Naive thymus-derived CD4-positive, alpha-beta T cell (primary cell): ENCODE results near the gene CTNNA3. TPM values are rescaled to one million over a fixed set of nuclear protein-coding genes. Genes with fewer than 3 reads are reported as not detected.

Experiments
- ATAC-seq: fragments of 150-1000 bp; cut with Tn5 transposase; 2 replicates; pipeline ENCODE4 v1.10.0; 2021; ENCODE audit warnings: mild to moderate bottlenecking, moderate library complexity
- CTCF ChIA-PET: fragments of 350-600 bp; sonication (Branson Sonifier 250); formaldehyde crosslinking; loops from one replicate; lab custom pipeline; 2021; ENCODE audit warnings: antibody characterized with exemption; lab: Charles Lee
- POLR2A ChIA-PET: fragments of 350-600 bp; sonication (Branson Sonifier 250); formaldehyde crosslinking; loops from one replicate; lab custom pipeline; 2021; ENCODE audit warnings: antibody characterized with exemption, inconsistent platforms; lab: Charles Lee
- DNase-seq, 9 donors: peaks; one replicate each; pipeline versions ENCODE4 v3.0.0 to v3.0.0-alpha.2; 2020 to 2022; ENCODE audit warnings: mixed read lengths in 1 of 9
- H3K27ac ChIP-seq: one replicate; pipeline ENCODE4 v1.7.0; 2013; ENCODE audit warnings: mild to moderate bottlenecking, low read depth, low read length, moderate library complexity
- H3K27me3 ChIP-seq, 2 donors: one replicate each; pipeline ENCODE4 v1.7.0; 2013; ENCODE audit warnings: low read length in 2 of 2, mild to moderate bottlenecking in 2 of 2, moderate library complexity in 2 of 2; ENCODE audit not compliant: control insufficient read depth in 2 of 2, insufficient read depth in 2 of 2
- H3K36me3 ChIP-seq, 3 experiments: 1 replicate in 2 of 3; 2 replicates in 1 of 3; pipeline ENCODE4 v1.7.0; 2013; ENCODE audit warnings: low read length in 3 of 3, mild to moderate bottlenecking in 3 of 3, moderate library complexity in 1 of 3; ENCODE audit not compliant: insufficient read depth in 3 of 3, control insufficient read depth in 2 of 3
- H3K4me1 ChIP-seq, 2 donors: one replicate each; pipeline ENCODE4 v1.7.0; 2013; ENCODE audit warnings: low read length in 2 of 2, mild to moderate bottlenecking in 2 of 2, moderate library complexity in 1 of 2; ENCODE audit not compliant: control insufficient read depth in 2 of 2, insufficient read depth in 2 of 2
- H3K4me3 ChIP-seq: 2 replicates; pipeline ENCODE4 v1.7.0; 2013; ENCODE audit warnings: mild to moderate bottlenecking, low read length
- H3K9me3 ChIP-seq, 3 experiments: 1 replicate in 2 of 3; 2 replicates in 1 of 3; pipeline ENCODE4 v1.7.0; 2013; ENCODE audit warnings: low read length in 3 of 3; ENCODE audit not compliant: control insufficient read depth in 2 of 3
- H3K27ac Mint-ChIP-seq, 9 donors: one replicate each; pipeline ENCODE4 v1.8.0; 2020 to 2022; ENCODE audit warnings: mixed read lengths in 9 of 9, mild to moderate bottlenecking in 8 of 9, moderate library complexity in 5 of 9, inconsistent platforms in 2 of 9
- H3K27me3 Mint-ChIP-seq, 5 donors: one replicate each; pipeline ENCODE4 v1.8.0; 2021 to 2022; ENCODE audit warnings: mixed read lengths in 5 of 5, mild to moderate bottlenecking in 1 of 5
- H3K36me3 Mint-ChIP-seq, 5 donors: one replicate each; pipeline ENCODE4 v1.8.0; 2020 to 2022; ENCODE audit warnings: mixed read lengths in 5 of 5, mild to moderate bottlenecking in 3 of 5, inconsistent platforms in 1 of 5
- H3K4me1 Mint-ChIP-seq, 7 donors: one replicate each; pipeline ENCODE4 v1.8.0; 2020 to 2022; ENCODE audit warnings: mixed read lengths in 7 of 7, mild to moderate bottlenecking in 3 of 7, inconsistent platforms in 1 of 7
- H3K4me3 Mint-ChIP-seq, 10 donors: one replicate each; pipeline ENCODE4 v1.8.0; 2020 to 2022; ENCODE audit warnings: mild to moderate bottlenecking in 10 of 10, mixed read lengths in 10 of 10, moderate library complexity in 6 of 10, inconsistent platforms in 2 of 10
- H3K9me3 Mint-ChIP-seq, 11 donors: one replicate each; pipeline ENCODE4 v1.8.0; 2020 to 2022; ENCODE audit warnings: mixed read lengths in 11 of 11, mild to moderate bottlenecking in 4 of 11, inconsistent platforms in 1 of 11, moderate library complexity in 1 of 11
- intact Hi-C, 2 donors: fragments of 100-400 bp; cut with micrococcal nuclease; formaldehyde crosslinking; loops; one replicate each; pipeline ENCODE4 v1.15.1; 2023
- polyA plus RNA-seq, 2 donors: library from polyadenylated mRNA; unstranded; fragments of 300-500 nt; fragmentation: Illumina TruSeq; gene quantifications; one replicate each; pipeline ENCODE4 v1.2.3, GENCODE V29; 2021
- total RNA-seq, 6 experiments: library from RNA in 5 of 6; stranded (reverse) in 5 of 6; gene quantifications; 1 replicate in 5 of 6; 2 replicates in 1 of 6; pipeline ENCODE4 v1.2.3 and lab custom pipeline; 2021 to 2026

CTNNA3 gene
- total and polyA plus RNA-seq, 7 experiments from 2014 or later = 0.43 to 0.84 (median 0.71) TPM; not detected in 2

DNA sequence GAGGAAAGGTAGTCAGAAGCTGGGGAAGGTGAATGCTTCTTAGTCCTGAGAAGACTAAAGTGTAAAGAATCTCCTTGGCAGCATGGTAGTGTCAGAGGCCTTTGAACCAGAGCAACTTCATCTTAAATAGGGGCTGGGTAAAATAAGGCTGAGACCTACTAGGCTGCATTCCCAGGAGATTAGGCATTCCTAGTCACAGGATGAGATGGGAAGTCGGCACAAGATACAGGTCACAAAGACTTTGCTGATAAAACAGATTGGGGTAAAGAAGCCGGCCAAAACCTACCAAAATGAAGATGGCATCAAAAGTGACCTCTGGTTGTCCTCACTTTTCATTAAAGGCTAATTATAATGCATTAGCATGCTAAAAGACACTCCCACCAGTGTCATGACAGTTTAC, 418.6 kb downstream of the CTNNA3 start:
- no peak for ATAC-seq
- ChIA-PET CTCF (no interaction called here), POLR2A (no interaction called here)
- Histone ChIP-seq H3K4me3 (no peak overlapping the region), H3K9me3 (no peaks in the 10 kb centered on the region), H3K4me1 (no peaks in the 10 kb centered on the region), H3K27me3 (no peaks in the 10 kb centered on the region), H3K27ac (no peak overlapping the region), H3K36me3 (no peaks in the 10 kb centered on the region)
- intact Hi-C loops = no loop called here
- no peak for DNase-seq
- Mint-ChIP-seq H3K36me3 (no peaks in the 10 kb centered on the region), H3K27ac (no peak overlapping the region), H3K4me3 (no peak overlapping the region), H3K9me3 (peaks cover 0 to 7% (median 0%) of the 10 kb centered on the region in 11 donors), H3K27me3 (peaks cover 0 to 5% (median 0%) of the 10 kb centered on the region in 5 donors), H3K4me1 (no peaks in the 10 kb centered on the region)

DNA sequence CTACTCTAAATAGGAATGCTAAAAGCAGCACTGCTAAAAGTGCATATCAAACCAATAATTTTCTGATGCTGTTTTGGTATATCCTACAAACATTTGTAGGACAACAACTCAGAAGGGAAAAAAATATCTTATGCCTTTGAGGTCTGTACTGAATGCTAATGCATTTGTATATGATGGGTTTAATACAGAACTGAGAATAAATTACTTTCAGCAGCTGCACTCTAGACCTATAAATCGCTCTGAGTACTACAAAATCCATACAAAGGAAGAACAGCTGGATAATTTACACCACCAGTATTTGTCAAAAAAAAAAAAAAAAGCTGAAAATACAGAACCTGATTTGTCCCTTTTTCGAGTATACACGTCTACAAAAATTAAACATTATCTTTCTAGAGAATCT, 426.2 kb downstream of the CTNNA3 start:
- Histone ChIP-seq H3K4me3 (no peak overlapping the region), H3K27ac (no peak overlapping the region), H3K4me1 (no peaks in the 10 kb centered on the region), H3K9me3 (no peaks in the 10 kb centered on the region), H3K36me3 (no peaks in the 10 kb centered on the region), H3K27me3 (no peaks in the 10 kb centered on the region)
- Mint-ChIP-seq H3K36me3 (no peaks in the 10 kb centered on the region), H3K4me1 (no peaks in the 10 kb centered on the region), H3K4me3 (no peak overlapping the region), H3K27me3 (peaks cover 0 to 4% (median 0%) of the 10 kb centered on the region in 5 donors), H3K9me3 (peaks cover 0 to 7% (median 0%) of the 10 kb centered on the region in 11 donors), H3K27ac (no peak overlapping the region)
- ChIA-PET CTCF (no interaction called here), POLR2A (no interaction called here)
- intact Hi-C loops = no loop called here
- ATAC-seq = no peak
- DNase-seq = no peak

DNA sequence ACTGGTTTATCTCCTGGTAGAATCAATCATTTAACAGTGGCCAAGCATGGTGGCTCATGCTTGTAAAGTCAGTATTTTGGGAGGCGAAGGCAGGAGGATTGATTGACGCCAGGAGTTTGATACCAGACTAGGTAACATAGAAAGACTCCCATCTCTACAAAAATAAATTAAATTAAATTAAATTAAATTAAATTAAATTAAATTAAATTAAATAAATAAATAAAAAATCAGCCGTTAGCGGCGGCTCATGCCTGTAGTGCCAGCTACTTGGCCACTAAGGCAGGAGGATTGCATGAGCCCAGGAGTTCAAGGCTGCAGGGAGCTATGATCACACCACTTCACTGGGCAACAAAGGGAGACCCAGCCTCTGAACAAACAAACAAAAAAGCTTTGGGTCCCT, 427.8 kb downstream of the CTNNA3 start:
- no peak overlapping the region for H3K27ac ChIP-seq
- H3K4me3 ChIP-seq = no peak overlapping the region
- no peaks in the 10 kb centered on the region for H3K27me3 ChIP-seq
- ATAC-seq (no peak), DNase-seq (no peak)
- H3K36me3 ChIP-seq = no peaks in the 10 kb centered on the region
- peaks cover 0 to 9% (median 1%) of the 10 kb centered on the region in 5 donors for H3K27me3 Mint-ChIP-seq
- no peaks in the 10 kb centered on the region for H3K4me1 Mint-ChIP-seq
- no peaks in the 10 kb centered on the region for H3K36me3 Mint-ChIP-seq
- intact Hi-C loops = no loop called here
- ChIA-PET POLR2A (no interaction called here), CTCF (no interaction called here)
- H3K4me1 ChIP-seq = no peaks in the 10 kb centered on the region
- H3K9me3 ChIP-seq = no peaks in the 10 kb centered on the region
- peaks cover 0 to 5% (median 0%) of the 10 kb centered on the region in 11 donors for H3K9me3 Mint-ChIP-seq
- no peak overlapping the region for H3K4me3 Mint-ChIP-seq
- H3K27ac Mint-ChIP-seq = no peak overlapping the region

DNA sequence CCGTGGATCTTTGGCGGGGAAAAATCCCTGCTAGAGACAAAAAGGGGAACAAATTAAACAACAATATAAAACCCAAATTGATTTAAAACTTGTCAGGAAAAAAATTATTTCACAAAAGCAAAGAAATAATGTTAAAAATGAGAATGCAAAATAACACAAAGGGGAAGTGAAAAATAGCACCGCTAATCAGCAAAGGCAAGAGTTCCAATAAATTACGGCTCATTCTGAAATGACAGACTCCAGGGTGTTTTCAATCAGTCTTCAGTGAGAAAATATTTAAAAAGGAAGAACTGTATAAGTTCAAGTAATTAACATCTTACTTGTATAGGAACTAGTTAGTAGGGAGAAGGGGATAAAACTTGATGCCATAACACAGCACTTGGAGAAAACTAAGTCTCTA, 433.3 kb downstream of the CTNNA3 start:
- ATAC-seq (no peak), DNase-seq (no peak)
- CTCF ChIA-PET = no interaction called here
- peaks cover 0 to 15% (median 10%) of the 10 kb centered on the region in 5 donors for H3K27me3 Mint-ChIP-seq
- intact Hi-C loops = no loop called here
- H3K27ac Mint-ChIP-seq = no peak overlapping the region
- H3K36me3 ChIP-seq = no peaks in the 10 kb centered on the region
- no peaks in the 10 kb centered on the region for H3K4me1 ChIP-seq
- no peaks in the 10 kb centered on the region for H3K9me3 ChIP-seq
- no peak overlapping the region for H3K4me3 ChIP-seq
- H3K27me3 ChIP-seq = no peaks in the 10 kb centered on the region
- no peaks in the 10 kb centered on the region for H3K4me1 Mint-ChIP-seq
- H3K36me3 Mint-ChIP-seq = no peaks in the 10 kb centered on the region
- H3K9me3 Mint-ChIP-seq = peaks cover 0 to 5% (median 0%) of the 10 kb centered on the region in 11 donors
- no peak overlapping the region for H3K27ac ChIP-seq
- H3K4me3 Mint-ChIP-seq = no peak overlapping the region
- POLR2A ChIA-PET = no interaction called here

DNA sequence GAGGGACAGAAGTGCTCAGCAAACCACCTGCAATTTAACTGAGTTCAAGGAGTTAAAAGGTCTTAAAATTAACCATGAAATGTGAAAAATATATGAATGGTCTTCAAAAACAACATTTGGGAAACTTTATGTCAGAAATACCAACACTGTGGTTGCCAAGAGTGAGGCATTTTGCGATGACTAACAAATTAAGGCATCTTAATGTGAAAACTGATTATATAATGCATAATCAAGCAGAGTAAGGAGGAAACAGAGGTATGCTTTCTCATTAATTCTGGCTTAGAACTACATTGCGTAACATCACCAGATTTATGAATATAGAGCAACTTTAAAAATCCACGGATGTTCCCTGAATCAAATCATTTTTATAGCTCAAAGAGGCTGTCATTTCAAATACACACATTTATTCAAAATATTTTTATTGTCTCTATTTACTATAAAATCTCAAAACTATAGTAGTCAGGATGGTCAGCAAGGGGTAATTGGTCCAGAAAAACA, 434.6 kb downstream of the CTNNA3 start:
- H3K27ac Mint-ChIP-seq = no peak overlapping the region
- ChIA-PET CTCF (no interaction called here), POLR2A (no interaction called here)
- Histone ChIP-seq H3K27me3 (no peaks in the 10 kb centered on the region), H3K9me3 (no peaks in the 10 kb centered on the region), H3K4me3 (no peak overlapping the region), H3K27ac (no peak overlapping the region), H3K4me1 (no peaks in the 10 kb centered on the region), H3K36me3 (no peaks in the 10 kb centered on the region)
- intact Hi-C loops = no loop called here
- no peak overlapping the region for H3K4me3 Mint-ChIP-seq
- H3K4me1 Mint-ChIP-seq = no peaks in the 10 kb centered on the region
- peaks cover 0 to 15% (median 10%) of the 10 kb centered on the region in 5 donors for H3K27me3 Mint-ChIP-seq
- H3K9me3 Mint-ChIP-seq = peaks cover 0 to 5% (median 0%) of the 10 kb centered on the region in 11 donors
- DNase-seq (no peak), ATAC-seq (no peak)
- H3K36me3 Mint-ChIP-seq = no peaks in the 10 kb centered on the region

DNA sequence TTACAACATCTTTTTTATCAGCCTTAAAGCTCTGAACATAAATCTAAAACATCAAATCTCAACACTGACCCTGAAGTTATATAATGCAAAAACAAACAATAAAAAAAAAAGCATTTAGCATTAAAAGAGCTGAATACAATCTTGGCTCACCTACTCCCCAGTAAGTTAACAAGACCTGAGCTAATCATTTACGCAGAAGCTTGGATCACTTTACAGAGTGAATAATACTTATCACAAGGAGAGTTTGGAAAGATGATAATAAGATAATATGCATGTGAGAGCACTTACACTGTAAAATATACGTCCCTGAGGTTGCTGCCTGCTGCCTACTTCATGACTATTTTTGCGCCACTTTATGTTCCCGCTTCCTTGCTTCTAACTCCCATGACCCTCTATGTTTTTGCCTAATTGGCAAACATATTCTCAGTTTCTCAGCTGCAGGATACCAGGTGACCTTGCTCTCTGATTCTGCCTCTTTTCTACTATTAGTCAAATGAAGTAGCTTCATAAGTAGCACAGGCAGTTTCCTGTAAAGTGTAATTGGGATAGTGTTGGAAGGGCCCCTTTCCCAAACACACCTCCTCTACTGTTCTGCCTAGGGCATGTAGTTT, 436.6 kb downstream of the CTNNA3 start:
- intact Hi-C loops = no loop called here
- no peak overlapping the region for H3K27ac Mint-ChIP-seq
- H3K4me3 Mint-ChIP-seq = no peak overlapping the region
- Histone ChIP-seq H3K27me3 (no peaks in the 10 kb centered on the region), H3K9me3 (no peaks in the 10 kb centered on the region), H3K36me3 (no peaks in the 10 kb centered on the region), H3K27ac (no peak overlapping the region), H3K4me1 (no peaks in the 10 kb centered on the region), H3K4me3 (no peak overlapping the region)
- ATAC-seq = no peak
- H3K4me1 Mint-ChIP-seq = no peaks in the 10 kb centered on the region
- H3K9me3 Mint-ChIP-seq = no peaks in the 10 kb centered on the region
- H3K36me3 Mint-ChIP-seq = no peaks in the 10 kb centered on the region
- peaks cover 0 to 13% (median 7%) of the 10 kb centered on the region in 5 donors for H3K27me3 Mint-ChIP-seq
- DNase-seq = no peak
- ChIA-PET CTCF (no interaction called here), POLR2A (no interaction called here)
